Measurements from ENCODE around the gene SUMO2. TPM values are rescaled to one million over a fixed set of nuclear protein-coding genes. Genes with fewer than 3 reads are reported as not detected.

SUMO2 gene
- 100 to 1,000 TPM; 201 to 494 (median 247) TPM for total RNA-seq
- polyA plus RNA-seq, result 100 to 1,000 TPM; 173 to 357 TPM
- total RNA-seq, result 48.9 reads per million, percentile 71 among the genes with 10 or more reads in this experiment

GRCh38 chr17:75182569-75183436 is at the start of gene SUMO2:
SUMO2 (minus strand) TSS chr17:75182959; CDS start chr17:75182834, 125 bp downstream.
- Mint-ChIP-seq H3K4me1 (peaks cover 20 to 55% (median 38%) of the 10 kb centered on the region in 7 donors), H3K36me3 (peaks cover 0 to 16% (median 0%) of the 10 kb centered on the region in 5 donors), H3K4me3 (peak within 1 kb of the TSS; percentile 87 to 100 (median 92)), H3K9me3 (no peaks in the 10 kb centered on the region), H3K27ac (peak within 1 kb of the TSS; percentile 92 to 99 (median 97)), H3K27me3 (no peaks in the 10 kb centered on the region)
- ChIA-PET CTCF (interaction anchor here (0.5 to 1.2 kb wide), 6 partner anchors 11 to 195 kb away, joined by 3 to 6 read pairs (median 4); partner anchors contain the start of genes CDR2L, GGA3 and MRPS7), POLR2A (interaction anchor here (0.6 to 2.6 kb wide), 22 partner anchors 8 to 601 kb away, joined by 3 to 22 read pairs (median 4); partner anchors contain the start of genes ATP5PD, GGA3, GRB2 and KCTD2)
- Histone ChIP-seq H3K36me3 (ENCODE audit: control insufficient read depth in 2 of 3, insufficient read depth in 3 of 3, low read length in 3 of 3) (peaks cover 0 to 27% (median 0%) of the 10 kb centered on the region in 3 experiments), H3K27ac (ENCODE audit: low read depth, low read length) (peak within 1 kb of the TSS; percentile 94), H3K9me3 (ENCODE audit: control insufficient read depth in 2 of 3, low read length in 3 of 3) (no peaks in the 10 kb centered on the region), H3K4me1 (ENCODE audit: control insufficient read depth in 2 of 2, insufficient read depth in 2 of 2, low read length in 2 of 2) (peaks cover 22 to 26% of the 10 kb centered on the region in 2 donors), H3K4me3 (ENCODE audit: low read length) (peak within 1 kb of the TSS; percentile 56), H3K27me3 (ENCODE audit: control insufficient read depth in 2 of 2, insufficient read depth in 2 of 2, low read length in 2 of 2) (no peaks in the 10 kb centered on the region)
- ATAC-seq, result peak; percentile 92
- intact Hi-C loops (cut with micrococcal nuclease), result loop anchor here (1.0 to 10.0 kb wide), 17 partner anchors 11 to 438 kb away; partner anchors contain the start of genes GGA3 (in 2 of the 2), JPT1 (in 2 of the 2), MRPS7 (in 2 of the 2) and NT5C (in 2 of the 2)
- peak; percentile 90 to 97 (median 94) for DNase-seq

GRCh38 chr17:75231741-75232464 is 49.1 kb upstream of the SUMO2 start:
- Histone ChIP-seq H3K4me1 (ENCODE audit: control insufficient read depth in 2 of 2, insufficient read depth in 2 of 2, low read length in 2 of 2) (no peaks in the 10 kb centered on the region), H3K36me3 (ENCODE audit: control insufficient read depth in 2 of 3, insufficient read depth in 3 of 3, low read length in 3 of 3) (peaks cover 18 to 86% (median 27%) of the 10 kb centered on the region in 3 experiments), H3K27me3 (ENCODE audit: control insufficient read depth in 2 of 2, insufficient read depth in 2 of 2, low read length in 2 of 2) (no peaks in the 10 kb centered on the region), H3K9me3 (ENCODE audit: control insufficient read depth in 2 of 3, low read length in 3 of 3) (no peaks in the 10 kb centered on the region), H3K4me3 (ENCODE audit: low read length) (no peak overlapping the region), H3K27ac (ENCODE audit: low read depth, low read length) (no peak overlapping the region)
- DNase-seq (no peak), ATAC-seq (no peak)
- Mint-ChIP-seq H3K27ac (peak overlapping the region in 2 of 9 donors; percentile 34 to 60), H3K27me3 (no peaks in the 10 kb centered on the region), H3K4me3 (no peak overlapping the region), H3K4me1 (no peaks in the 10 kb centered on the region), H3K9me3 (no peaks in the 10 kb centered on the region), H3K36me3 (peaks cover 0 to 41% (median 8%) of the 10 kb centered on the region in 5 donors)
- POLR2A ChIA-PET, result interaction anchor here (1.1 kb wide), 1 partner anchor 39 kb away, joined by 3 read pairs; the partner anchor contains the start of gene MIF4GD
- CTCF ChIA-PET, result no interaction called here
- intact Hi-C loops (cut with micrococcal nuclease), result no loop called here

GRCh38 chr17:75231071-75231470 is 48.3 kb upstream of the SUMO2 start:
- ChIA-PET CTCF (no interaction called here), POLR2A (interaction anchor here (0.6 to 1.2 kb wide), 2 partner anchors 30 to 270 kb away, joined by 3 read pairs; partner anchors contain the start of genes GGA3 and MRPS7)
- ATAC-seq, result no peak
- no peak for DNase-seq
- Histone ChIP-seq H3K4me3 (ENCODE audit: low read length) (no peak overlapping the region), H3K27ac (ENCODE audit: low read depth, low read length) (no peak overlapping the region), H3K27me3 (ENCODE audit: control insufficient read depth in 2 of 2, insufficient read depth in 2 of 2, low read length in 2 of 2) (no peaks in the 10 kb centered on the region), H3K9me3 (ENCODE audit: control insufficient read depth in 2 of 3, low read length in 3 of 3) (no peaks in the 10 kb centered on the region), H3K4me1 (ENCODE audit: control insufficient read depth in 2 of 2, insufficient read depth in 2 of 2, low read length in 2 of 2) (no peaks in the 10 kb centered on the region), H3K36me3 (ENCODE audit: control insufficient read depth in 2 of 3, insufficient read depth in 3 of 3, low read length in 3 of 3) (peaks cover 10 to 88% (median 24%) of the 10 kb centered on the region in 3 experiments)
- Mint-ChIP-seq H3K36me3 (peaks cover 0 to 41% (median 8%) of the 10 kb centered on the region in 5 donors), H3K4me1 (no peaks in the 10 kb centered on the region), H3K27me3 (no peaks in the 10 kb centered on the region), H3K27ac (peak overlapping the region in 1 of 9 donors; percentile 5), H3K9me3 (no peaks in the 10 kb centered on the region), H3K4me3 (no peak overlapping the region)
- intact Hi-C loops (cut with micrococcal nuclease), result no loop called here

- Mint-ChIP-seq H3K27me3 (no peaks in the 10 kb centered on the region), H3K9me3 (no peaks in the 10 kb centered on the region), H3K27ac (peak overlapping the region in 2 of 9 donors; percentile 31 to 55), H3K4me3 (no peak overlapping the region), H3K36me3 (peaks cover 0 to 41% (median 4%) of the 10 kb centered on the region in 5 donors), H3K4me1 (no peaks in the 10 kb centered on the region)
- ATAC-seq, result no peak
- Histone ChIP-seq H3K27me3 (ENCODE audit: control insufficient read depth in 2 of 2, insufficient read depth in 2 of 2, low read length in 2 of 2) (no peaks in the 10 kb centered on the region), H3K4me3 (ENCODE audit: low read length) (no peak overlapping the region), H3K27ac (ENCODE audit: low read depth, low read length) (no peak overlapping the region), H3K9me3 (ENCODE audit: control insufficient read depth in 2 of 3, low read length in 3 of 3) (no peaks in the 10 kb centered on the region), H3K36me3 (ENCODE audit: control insufficient read depth in 2 of 3, insufficient read depth in 3 of 3, low read length in 3 of 3) (peaks cover 3 to 82% (median 27%) of the 10 kb centered on the region in 3 experiments), H3K4me1 (ENCODE audit: control insufficient read depth in 2 of 2, insufficient read depth in 2 of 2, low read length in 2 of 2) (no peaks in the 10 kb centered on the region)
- ChIA-PET POLR2A (no interaction called here), CTCF (interaction anchor here (0.5 to 1.4 kb wide), 5 partner anchors 8 to 187 kb away, joined by 3 to 5 read pairs (median 4); no protein-coding TSS in a partner anchor)
- intact Hi-C loops (cut with micrococcal nuclease), result no loop called here
- no peak for DNase-seq
Observed at GRCh38 chr17:75228847-75229246, 46.1 kb upstream of the SUMO2 start.

- ChIA-PET CTCF (interaction anchor here (0.8 to 1.4 kb wide), 3 partner anchors 8 to 27 kb away, joined by 3 to 5 read pairs (median 4); no protein-coding TSS in a partner anchor), POLR2A (interaction anchor here (0.6 to 0.7 kb wide), 2 partner anchors 8 to 32 kb away, joined by 3 to 6 read pairs; no protein-coding TSS in a partner anchor)
- Histone ChIP-seq H3K9me3 (ENCODE audit: control insufficient read depth in 2 of 3, low read length in 3 of 3) (no peaks in the 10 kb centered on the region), H3K27ac (ENCODE audit: low read depth, low read length) (no peak overlapping the region), H3K27me3 (ENCODE audit: control insufficient read depth in 2 of 2, insufficient read depth in 2 of 2, low read length in 2 of 2) (no peaks in the 10 kb centered on the region), H3K36me3 (ENCODE audit: control insufficient read depth in 2 of 3, insufficient read depth in 3 of 3, low read length in 3 of 3) (peaks cover 3 to 83% (median 27%) of the 10 kb centered on the region in 3 experiments), H3K4me1 (ENCODE audit: control insufficient read depth in 2 of 2, insufficient read depth in 2 of 2, low read length in 2 of 2) (no peaks in the 10 kb centered on the region), H3K4me3 (ENCODE audit: low read length) (no peak overlapping the region)
- intact Hi-C loops (cut with micrococcal nuclease), result no loop called here
- DNase-seq (no peak), ATAC-seq (peak; percentile 45)
- H3K36me3 Mint-ChIP-seq, result peaks cover 0 to 41% (median 4%) of the 10 kb centered on the region in 5 donors
- H3K9me3 Mint-ChIP-seq, result no peaks in the 10 kb centered on the region
- peak overlapping the region in 4 of 9 donors; percentile 17 to 88 (median 43) for H3K27ac Mint-ChIP-seq
- no peaks in the 10 kb centered on the region for H3K4me1 Mint-ChIP-seq
- H3K27me3 Mint-ChIP-seq, result no peaks in the 10 kb centered on the region
- H3K4me3 Mint-ChIP-seq, result no peak overlapping the region
Observed at GRCh38 chr17:75228305-75228704, 45.5 kb upstream of the SUMO2 start.

- no peaks in the 10 kb centered on the region for H3K27me3 Mint-ChIP-seq
- H3K9me3 Mint-ChIP-seq, result no peaks in the 10 kb centered on the region
- Histone ChIP-seq H3K4me3 (ENCODE audit: low read length) (no peak overlapping the region), H3K36me3 (ENCODE audit: control insufficient read depth in 2 of 3, insufficient read depth in 3 of 3, low read length in 3 of 3) (peaks cover 0 to 82% (median 24%) of the 10 kb centered on the region in 3 experiments), H3K27me3 (ENCODE audit: control insufficient read depth in 2 of 2, insufficient read depth in 2 of 2, low read length in 2 of 2) (no peaks in the 10 kb centered on the region), H3K27ac (ENCODE audit: low read depth, low read length) (no peak overlapping the region), H3K9me3 (ENCODE audit: control insufficient read depth in 2 of 3, low read length in 3 of 3) (no peaks in the 10 kb centered on the region), H3K4me1 (ENCODE audit: control insufficient read depth in 2 of 2, insufficient read depth in 2 of 2, low read length in 2 of 2) (no peaks in the 10 kb centered on the region)
- H3K4me3 Mint-ChIP-seq, result no peak overlapping the region
- intact Hi-C loops (cut with micrococcal nuclease), result no loop called here
- H3K27ac Mint-ChIP-seq, result peak overlapping the region in 1 of 9 donors; percentile 31
- CTCF ChIA-PET, result interaction anchor here (0.6 kb wide), 1 partner anchor 262 kb away, joined by 5 read pairs; no protein-coding TSS in a partner anchor
- peaks cover 0 to 40% (median 4%) of the 10 kb centered on the region in 5 donors for H3K36me3 Mint-ChIP-seq
- POLR2A ChIA-PET, result interaction anchor here (0.6 to 0.7 kb wide), 3 partner anchors 8 to 33 kb away, joined by 3 to 8 read pairs (median 6); no protein-coding TSS in a partner anchor
- DNase-seq, result no peak
- H3K4me1 Mint-ChIP-seq, result no peaks in the 10 kb centered on the region
- no peak for ATAC-seq
Observed at GRCh38 chr17:75227729-75228128, 45.0 kb upstream of the SUMO2 start.

Measured in naive thymus-derived CD4-positive, alpha-beta T cell (primary cell).